HG03159 (cell line): Measurements from ENCODE around the gene VTI1A.
"Not testable (repeated sequence)": the region's sequence is repeated elsewhere in the genome, so short reads cannot be mapped to it uniquely, and the experiment has no call there.

ENCODE experiments used
- ATAC-seq: cut with Tn5 transposase; IDR thresholded peaks from one replicate; pipeline ENCODE4 v1.9.1; 2021; ENCODE audit warnings: mild to moderate bottlenecking, moderate library complexity; ENCODE audit not compliant: unreplicated experiment

VTI1A gene

GRCh38 chr10:112585126-112585525 lies 138.1 kb downstream of the VTI1A start:
- ATAC-seq = no peak

- no peak for ATAC-seq
These were observed 138.9 kb downstream of the VTI1A start for GRCh38 chr10:112585960-112586359.

GRCh38 chr10:112587729-112588128 lies 140.7 kb downstream of the VTI1A start:
- no peak for ATAC-seq

- ATAC-seq = no peak
These were observed 141.4 kb downstream of the VTI1A start for GRCh38 chr10:112588225-112588990.

GRCh38 chr10:112589081-112589480 lies 142.1 kb downstream of the VTI1A start:
- ATAC-seq = no peak

GRCh38 chr10:112590786-112591185 lies 143.8 kb downstream of the VTI1A start:
- ATAC-seq = not testable (repeated sequence)

- no peak for ATAC-seq
These were observed 146.0 kb downstream of the VTI1A start for GRCh38 chr10:112593023-112593422.

- ATAC-seq = no peak
These were observed 154.4 kb downstream of the VTI1A start for GRCh38 chr10:112601214-112602090.

GRCh38 chr10:112603062-112603461 lies 156.0 kb downstream of the VTI1A start:
- no peak for ATAC-seq

GRCh38 chr10:112605063-112605462 lies 158.0 kb downstream of the VTI1A start:
- no peak for ATAC-seq

GRCh38 chr10:112607506-112607905 lies 160.5 kb downstream of the VTI1A start:
- ATAC-seq = no peak

- no peak for ATAC-seq
These were observed 166.6 kb downstream of the VTI1A start for GRCh38 chr10:112613620-112614019.

GRCh38 chr10:112614072-112614471 lies 167.1 kb downstream of the VTI1A start:
- ATAC-seq = no peak

- no peak for ATAC-seq
These were observed 167.6 kb downstream of the VTI1A start for GRCh38 chr10:112614586-112614985.

GRCh38 chr10:112615269-112615668 lies 168.3 kb downstream of the VTI1A start:
- no peak for ATAC-seq

GRCh38 chr10:112616647-112617046 lies 169.6 kb downstream of the VTI1A start:
- no peak for ATAC-seq

- no peak for ATAC-seq
These were observed 171.8 kb downstream of the VTI1A start for GRCh38 chr10:112618814-112619213.

- ATAC-seq = no peak
These were observed 172.5 kb downstream of the VTI1A start for GRCh38 chr10:112619556-112619955.

- ATAC-seq = no peak
These were observed 175.8 kb downstream of the VTI1A start for GRCh38 chr10:112622786-112623185.

- ATAC-seq = no peak
These were observed 177.6 kb downstream of the VTI1A start for GRCh38 chr10:112624546-112625048.

GRCh38 chr10:112628951-112629609 lies 182.1 kb downstream of the VTI1A start:
- no peak for ATAC-seq
